ENCODE measurements around the gene CMYA5.

GRCh38 chr5:79672392-79672791 lies 17.2 kb upstream of the CMYA5 start:
- TF ChIP-seq POLR2A (IDR thresholded peaks at IDR 0.05): no peak
- no peak for TF ChIP-seq CTCF (IDR thresholded peaks at IDR 0.05)

All from thyroid gland (tissue), 4 donors.